ENCODE data around the gene GPR4. TPM values are rescaled to one million over a fixed set of nuclear protein-coding genes. Genes with fewer than 3 reads are reported as not detected.

Gene GPR4
- total and polyA plus RNA-seq, 2 of the 8 experiments (the other 6 are each of a cell fraction or from before 2014, with no cell fraction given): 0.19 to 0.39 TPM

- TF ChIP-seq CHD7 (IDR thresholded peaks at IDR 0.05; ENCODE audit: insufficient replicate concordance, low read length) (no peak), TEAD4 (IDR thresholded peaks at IDR 0.05; ENCODE audit: low read depth, low read length) (peak; percentile 26; the same call in 1 of the 2 replicates), SP4 (IDR thresholded peaks at IDR 0.05; ENCODE audit: low read length) (peak; percentile 8; the same call in 1 of the 2 replicates), POLR2AphosphoS5 (IDR thresholded peaks at IDR 0.05; ENCODE audit: low read depth, low read length) (peak; percentile 97), TBP (IDR thresholded peaks at IDR 0.05; ENCODE audit: low read depth, low read length) (peak; percentile 66), USF2 (IDR thresholded peaks at IDR 0.05; ENCODE audit: low read length) (peak; percentile 28; the same call in 1 of the 2 replicates), SIX5 (IDR thresholded peaks at IDR 0.05; ENCODE audit: low read depth, low read length) (no peak), MAX (IDR thresholded peaks at IDR 0.05) (peak; percentile 76), CEBPB (IDR thresholded peaks at IDR 0.05; ENCODE audit: low read depth, low read length) (no peak)
Measured at GRCh38 chr19:45584332-45585157, 17.5 kb downstream of the GPR4 start, which contains the start of gene OPA3 (continued).
